K562 (cell line): ENCODE data around the gene C4BPB. TPM values are rescaled to one million over a fixed set of nuclear protein-coding genes. Genes with fewer than 3 reads are reported as not detected.

Experiments used
- ATAC-seq: fragments of 200-7000 bp; cut with Tn5 transposase; 3 replicates; pipeline ENCODE4 v1.9.1; 2020; ENCODE audit warnings: moderate library complexity
- BruUV-seq: library from RNA; stranded (reverse); fragments of 400-500 nt; replicated peaks from 2 replicates; lab custom pipeline; 2021; lab: Mats Ljungman, UMichigan
- CTCF ChIA-PET: fragments of 300-600 bp; formaldehyde crosslinking; extraction: SDS; loops from one replicate; lab custom pipeline; 2021; ENCODE audit warnings: low intra/inter-chr PET ratio; lab: Yijun Ruan, JAX
- POLR2A ChIA-PET: fragments of 300-600, 350-650 bp; sonication (Branson Sonifier 250); formaldehyde crosslinking; extraction: SDS; loops from one replicate; lab custom pipeline; 2021; ENCODE audit warnings: antibody characterized with exemption, inconsistent platforms; lab: Yijun Ruan, JAX
- DNase-seq, 4 experiments: peaks; one replicate each; pipeline versions ENCODE4 v3.0.0 to v3.0.0-alpha.2; 2011 to 2018; ENCODE audit warnings: low spot score in 3 of 4, mixed read lengths in 3 of 4; ENCODE audit errors: extremely low read depth in 1 of 4
- FAIRE-seq: peaks from 2 replicates; lab custom pipeline; 2011; peaks lifted over from hg19 to GRCh38; lab: Jason Lieb, UNC
- H2AFZ ChIP-seq: 2 replicates; pipeline ENCODE4 v1.6.0; 2011; ENCODE audit warnings: low read depth, low read length, control low read depth, inconsistent platforms
- H3K27ac ChIP-seq: fragments of 200-600 bp; 3 replicates; pipeline ENCODE4 v1.8.0; 2011; ENCODE audit warnings: low read depth, mild to moderate bottlenecking, control low read depth, inconsistent platforms, low read length, moderate library complexity, mixed read lengths; ENCODE audit errors: extremely low read depth
- H3K27me3 ChIP-seq, 2 experiments: fragments of 300-600 bp in 1 of 2; 2 replicates in 1 of 2; 3 replicates in 1 of 2; pipeline versions ENCODE4 v1.6.0 to v1.8.0; 2011; ENCODE audit warnings: inconsistent platforms in 2 of 2, low read length in 2 of 2, mild to moderate bottlenecking in 1 of 2, mixed read lengths in 1 of 2, moderate library complexity in 1 of 2; ENCODE audit not compliant: control insufficient read depth in 2 of 2, insufficient read depth in 2 of 2
- H3K36me3 ChIP-seq: fragments of 300-600 bp; 3 replicates; pipeline ENCODE4 v1.8.0; 2011; ENCODE audit warnings: mild to moderate bottlenecking, low read length, inconsistent platforms; ENCODE audit not compliant: control insufficient read depth, insufficient read depth
- H3K4me1 ChIP-seq, 2 experiments: fragments of 200-600 bp in 1 of 2; replicated peaks in 1 of 2; 2 replicates in 1 of 2; 3 replicates in 1 of 2; pipeline versions ENCODE4 v1.5.1 to v1.8.0; 2011; ENCODE audit warnings: inconsistent platforms in 2 of 2, low read length in 2 of 2, mild to moderate bottlenecking in 1 of 2, mixed read lengths in 1 of 2, moderate library complexity in 1 of 2; ENCODE audit not compliant: control insufficient read depth in 2 of 2, insufficient read depth in 2 of 2
- H3K4me2 ChIP-seq: 2 replicates; pipeline ENCODE4 v1.6.1; 2011; ENCODE audit warnings: low read length, control low read depth, inconsistent platforms, mixed read lengths; ENCODE audit not compliant: insufficient read depth
- H3K4me3 ChIP-seq: fragments of 200-600 bp; sonication (generic), shearing (Covaris generic); 2 replicates; pipeline ENCODE4 v1.5.1; 2016; ENCODE audit warnings: control low read depth, inconsistent platforms
- H3K79me2 ChIP-seq: fragments of 200-600 bp; 3 replicates; pipeline ENCODE4 v1.8.0; 2011; ENCODE audit warnings: low read length, inconsistent platforms; ENCODE audit not compliant: control insufficient read depth, insufficient read depth
- H3K9ac ChIP-seq, 2 experiments: 2 replicates each; pipeline versions ENCODE4 v1.6.0 to v1.6.1; 2011; ENCODE audit warnings: low read depth in 2 of 2, low read length in 2 of 2, control low read depth in 1 of 2, inconsistent platforms in 1 of 2, mild to moderate bottlenecking in 1 of 2, mixed read lengths in 1 of 2; ENCODE audit not compliant: insufficient read depth in 1 of 2
- H3K9me1 ChIP-seq: one replicate; pipeline ENCODE4 v1.6.0; 2011; ENCODE audit warnings: inconsistent platforms, mild to moderate bottlenecking, low read length, moderate library complexity; ENCODE audit not compliant: control insufficient read depth, insufficient read depth
- H3K9me3 ChIP-seq: replicated peaks from 2 replicates; pipeline ENCODE4 v1.5.1; 2011; ENCODE audit warnings: low read depth, low read length, inconsistent platforms; ENCODE audit not compliant: control insufficient read depth, insufficient read depth
- H4K20me1 ChIP-seq: replicated peaks from 2 replicates; pipeline ENCODE4 v1.6.1; 2011; ENCODE audit warnings: low read length, inconsistent platforms, mixed read lengths; ENCODE audit not compliant: control insufficient read depth, insufficient read depth
- CCNT2 ChIP-seq: IDR thresholded peaks from 2 replicates; pipeline ENCODE4 v1.6.1; 2011; ENCODE audit warnings: borderline replicate concordance, low read depth, mild to moderate bottlenecking, moderate library complexity, mixed read lengths, low read length; ENCODE audit not compliant: insufficient read length; ENCODE audit errors: extremely low read depth
- CHD2 ChIP-seq: IDR thresholded peaks from 2 replicates; pipeline ENCODE4 v1.6.1; 2011; ENCODE audit warnings: low read depth, low read length
- MAFF ChIP-seq: IDR thresholded peaks from 2 replicates; pipeline ENCODE4 v1.6.1; 2012; ENCODE audit warnings: low read length, improper control_type of control experiment
- ZBTB7A ChIP-seq: IDR thresholded peaks from 2 replicates; pipeline ENCODE4 v1.6.1; 2011; ENCODE audit warnings: low read depth, mild to moderate bottlenecking, low read length, moderate library complexity, borderline replicate concordance; ENCODE audit not compliant: control insufficient read depth
- ZNF134 ChIP-seq: fragments of 250-450 bp; sonication (Bioruptor Pico); conservative IDR thresholded peaks from 2 replicates; pipeline ENCODE4 v1.4.0; 2020
- WGBS: fragments of 100-300 bp; shearing (Covaris generic); methylation state at CpG from one replicate; pipeline ENCODE4 v1.1.6; 2016; ENCODE audit warnings: low coverage, mixed read lengths; ENCODE audit not compliant: insufficient coverage; ENCODE audit errors: missing lambda C conversion rate; 5-methylcytosine and 5-hydroxymethylcytosine counted together
- in situ Hi-C: fragments of 300-500 bp; cut with MboI; formaldehyde crosslinking; loops from 4 replicates; pipeline ENCODE4 v1.15.0; 2018; ENCODE audit warnings: inconsistent platforms, mixed read lengths
- intact Hi-C: fragments of 100-400 bp; cut with micrococcal nuclease; formaldehyde crosslinking; loops from 2 replicates; pipeline ENCODE4 v1.14.2; 2022
- polyA plus RNA-seq, 8 experiments: library from polyadenylated mRNA; depleted of rRNA in 4 of 8; stranded (reverse) in 5 of 8; unstranded in 3 of 8; fragments of >200 nt; fragmentation: Nextera tagmentation in 2 of 8; fragmentation: Illumina TruSeq in 1 of 8; extraction: Ambion mirVana in 2 of 8; extraction: Trizol in 1 of 8; gene quantifications; 2 replicates each; pipeline versions ENCODE4 v1.2.1 to v1.2.3, GENCODE V29; 2011 to 2014; ENCODE audit warnings: inconsistent platforms in 1 of 8, missing spikeins in 1 of 8
- total RNA-seq, 7 experiments: library from RNA; depleted of rRNA in 6 of 7; stranded (reverse); fragments of >200 nt in 6 of 7; fragmentation: Illumina TruSeq in 2 of 7; extraction: Trizol in 2 of 7; gene quantifications; 2 replicates each; pipeline versions ENCODE4 v1.2.1 to v1.2.3, GENCODE V29; 2011 to 2021; ENCODE audit warnings: low replicate concordance in 1 of 7
- TF ChIP-seq, protein P1 (sequence below), 2 experiments: fragments of 450-650 bp; IDR thresholded peaks; 2 replicates each; pipeline ENCODE4 v1.6.1; 2016
- TF ChIP-seq, protein P2 (sequence below): fragments of 450-650 bp; IDR thresholded peaks from 2 replicates; pipeline ENCODE4 v1.7.0; 2016; ENCODE audit warnings: borderline replicate concordance
- TF ChIP-seq, protein P3 (sequence below): sonication (generic); formaldehyde crosslinking; IDR thresholded peaks from 2 replicates; pipeline ENCODE4 v1.8.0; 2023; ENCODE audit warnings: mild to moderate bottlenecking, missing genetic modification reagents
- TF ChIP-seq, protein P4 (sequence below), 3 experiments: fragments of 200-800 bp in 1 of 3; sonication (Bioruptor generic) in 1 of 3; sonication (generic) in 1 of 3; formaldehyde crosslinking in 1 of 3; IDR thresholded peaks; 2 replicates each; pipeline versions ENCODE4 v1.6.1 to v1.8.0; 2016 to 2022; ENCODE audit warnings: mild to moderate bottlenecking in 2 of 3, missing compliant biosample characterization in 2 of 3, missing genetic modification characterization in 2 of 3, missing genetic modification reagents in 1 of 3

The C4BPB gene
- total and polyA plus RNA-seq, 9 of the 15 experiments (the other 6 are each of a cell fraction or from before 2014, with no cell fraction given) = not detected

DNA sequence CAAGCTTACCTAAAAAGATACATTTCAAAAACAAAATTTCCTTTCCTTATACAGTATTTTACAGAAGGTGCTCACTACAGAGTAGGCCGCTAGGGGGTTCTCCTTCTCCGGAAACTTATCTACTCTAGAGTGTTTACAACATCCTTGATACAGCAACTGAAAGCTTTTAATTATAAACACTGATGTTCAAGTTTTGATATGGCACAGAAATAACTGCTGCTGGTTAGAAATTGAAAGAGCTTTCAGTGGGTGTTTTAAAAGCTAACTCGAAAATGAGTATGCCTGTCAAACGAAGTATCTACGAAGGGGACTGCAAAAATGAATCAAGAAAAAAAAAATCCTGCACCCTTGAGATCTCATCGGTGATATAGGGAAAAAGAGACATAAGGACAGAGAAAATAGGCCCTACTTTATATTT lies 38.7 kb upstream of the C4BPB start (continued):
- TF ChIP-seq, protein P1, sequence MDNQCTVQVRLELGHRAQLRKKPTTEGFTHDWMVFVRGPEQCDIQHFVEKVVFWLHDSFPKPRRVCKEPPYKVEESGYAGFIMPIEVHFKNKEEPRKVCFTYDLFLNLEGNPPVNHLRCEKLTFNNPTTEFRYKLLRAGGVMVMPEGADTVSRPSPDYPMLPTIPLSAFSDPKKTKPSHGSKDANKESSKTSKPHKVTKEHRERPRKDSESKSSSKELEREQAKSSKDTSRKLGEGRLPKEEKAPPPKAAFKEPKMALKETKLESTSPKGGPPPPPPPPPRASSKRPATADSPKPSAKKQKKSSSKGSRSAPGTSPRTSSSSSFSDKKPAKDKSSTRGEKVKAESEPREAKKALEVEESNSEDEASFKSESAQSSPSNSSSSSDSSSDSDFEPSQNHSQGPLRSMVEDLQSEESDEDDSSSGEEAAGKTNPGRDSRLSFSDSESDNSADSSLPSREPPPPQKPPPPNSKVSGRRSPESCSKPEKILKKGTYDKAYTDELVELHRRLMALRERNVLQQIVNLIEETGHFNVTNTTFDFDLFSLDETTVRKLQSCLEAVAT (IDR thresholded peaks at IDR 0.05) = peak; percentile 45 to 79; a peak in 3 of 4 replicates
- TF ChIP-seq CCNT2 = peak; percentile 14
- TF ChIP-seq, protein P2, sequence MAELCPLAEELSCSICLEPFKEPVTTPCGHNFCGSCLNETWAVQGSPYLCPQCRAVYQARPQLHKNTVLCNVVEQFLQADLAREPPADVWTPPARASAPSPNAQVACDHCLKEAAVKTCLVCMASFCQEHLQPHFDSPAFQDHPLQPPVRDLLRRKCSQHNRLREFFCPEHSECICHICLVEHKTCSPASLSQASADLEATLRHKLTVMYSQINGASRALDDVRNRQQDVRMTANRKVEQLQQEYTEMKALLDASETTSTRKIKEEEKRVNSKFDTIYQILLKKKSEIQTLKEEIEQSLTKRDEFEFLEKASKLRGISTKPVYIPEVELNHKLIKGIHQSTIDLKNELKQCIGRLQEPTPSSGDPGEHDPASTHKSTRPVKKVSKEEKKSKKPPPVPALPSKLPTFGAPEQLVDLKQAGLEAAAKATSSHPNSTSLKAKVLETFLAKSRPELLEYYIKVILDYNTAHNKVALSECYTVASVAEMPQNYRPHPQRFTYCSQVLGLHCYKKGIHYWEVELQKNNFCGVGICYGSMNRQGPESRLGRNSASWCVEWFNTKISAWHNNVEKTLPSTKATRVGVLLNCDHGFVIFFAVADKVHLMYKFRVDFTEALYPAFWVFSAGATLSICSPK = peak; percentile 86; the same call in 1 of the 2 replicates
- no peak for TF ChIP-seq ZNF134 (CRISPR knock-in tag)

DNA sequence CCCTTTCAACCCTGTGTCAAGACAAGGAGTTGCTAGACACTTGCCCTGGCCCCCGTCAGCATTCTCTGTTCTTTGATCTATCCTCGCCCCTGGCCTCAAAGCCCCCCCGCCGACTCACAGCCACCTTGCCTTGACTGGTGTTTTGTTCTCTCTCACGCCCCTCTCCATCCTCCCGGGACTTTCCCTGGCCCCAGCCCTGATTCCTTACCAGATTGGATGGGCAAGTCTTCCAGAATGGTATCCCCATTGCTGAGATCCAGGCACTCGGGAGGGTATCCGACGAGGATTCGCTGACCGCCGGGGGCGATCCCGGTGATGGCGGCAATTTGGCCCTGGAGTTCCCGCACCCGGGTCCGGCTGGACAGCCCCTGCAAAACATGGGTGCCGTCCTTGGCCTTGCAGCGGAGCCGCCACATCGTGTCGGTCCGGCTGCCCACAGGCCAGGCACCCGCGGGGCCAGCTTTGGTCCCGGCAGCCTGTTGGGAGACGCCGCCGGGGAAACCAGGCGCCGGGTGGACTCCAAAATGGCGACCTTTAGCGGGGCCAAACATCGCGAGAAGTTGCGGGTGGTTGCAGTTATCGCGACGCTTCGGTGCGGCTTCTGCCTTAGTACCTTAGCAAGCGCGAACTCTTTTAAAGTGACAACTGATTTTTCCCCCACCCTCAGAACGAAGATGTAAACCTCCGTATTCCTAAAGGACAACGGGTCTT lies 38.0 kb upstream of the C4BPB start:
- intact Hi-C loops = loop anchor here (1.0 to 10.0 kb wide), 2 partner anchors 27 to 594 kb away; partner anchors contain the start of gene CR1L
- CTCF ChIA-PET = interaction anchor here (1.2 to 2.3 kb wide), 2 partner anchors 27 to 116 kb away, joined by 3 to 17 read pairs; no protein-coding TSS in a partner anchor
- H2AFZ ChIP-seq = peak overlapping the region; percentile 98
- TF ChIP-seq ZBTB7A (peak; percentile 50; the same call in 1 of the 2 replicates), CHD2 (peak; percentile 98), MAFF (peak; percentile 53; the same call in 1 of the 2 replicates)
- TF ChIP-seq, protein P3, sequence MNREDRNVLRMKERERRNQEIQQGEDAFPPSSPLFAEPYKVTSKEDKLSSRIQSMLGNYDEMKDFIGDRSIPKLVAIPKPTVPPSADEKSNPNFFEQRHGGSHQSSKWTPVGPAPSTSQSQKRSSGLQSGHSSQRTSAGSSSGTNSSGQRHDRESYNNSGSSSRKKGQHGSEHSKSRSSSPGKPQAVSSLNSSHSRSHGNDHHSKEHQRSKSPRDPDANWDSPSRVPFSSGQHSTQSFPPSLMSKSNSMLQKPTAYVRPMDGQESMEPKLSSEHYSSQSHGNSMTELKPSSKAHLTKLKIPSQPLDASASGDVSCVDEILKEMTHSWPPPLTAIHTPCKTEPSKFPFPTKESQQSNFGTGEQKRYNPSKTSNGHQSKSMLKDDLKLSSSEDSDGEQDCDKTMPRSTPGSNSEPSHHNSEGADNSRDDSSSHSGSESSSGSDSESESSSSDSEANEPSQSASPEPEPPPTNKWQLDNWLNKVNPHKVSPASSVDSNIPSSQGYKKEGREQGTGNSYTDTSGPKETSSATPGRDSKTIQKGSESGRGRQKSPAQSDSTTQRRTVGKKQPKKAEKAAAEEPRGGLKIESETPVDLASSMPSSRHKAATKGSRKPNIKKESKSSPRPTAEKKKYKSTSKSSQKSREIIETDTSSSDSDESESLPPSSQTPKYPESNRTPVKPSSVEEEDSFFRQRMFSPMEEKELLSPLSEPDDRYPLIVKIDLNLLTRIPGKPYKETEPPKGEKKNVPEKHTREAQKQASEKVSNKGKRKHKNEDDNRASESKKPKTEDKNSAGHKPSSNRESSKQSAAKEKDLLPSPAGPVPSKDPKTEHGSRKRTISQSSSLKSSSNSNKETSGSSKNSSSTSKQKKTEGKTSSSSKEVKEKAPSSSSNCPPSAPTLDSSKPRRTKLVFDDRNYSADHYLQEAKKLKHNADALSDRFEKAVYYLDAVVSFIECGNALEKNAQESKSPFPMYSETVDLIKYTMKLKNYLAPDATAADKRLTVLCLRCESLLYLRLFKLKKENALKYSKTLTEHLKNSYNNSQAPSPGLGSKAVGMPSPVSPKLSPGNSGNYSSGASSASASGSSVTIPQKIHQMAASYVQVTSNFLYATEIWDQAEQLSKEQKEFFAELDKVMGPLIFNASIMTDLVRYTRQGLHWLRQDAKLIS (CRISPR knock-in tag) = 0 out of 2 replicates have a peak, but pooled peaks have one; percentile 5
- TF ChIP-seq, protein P4, sequence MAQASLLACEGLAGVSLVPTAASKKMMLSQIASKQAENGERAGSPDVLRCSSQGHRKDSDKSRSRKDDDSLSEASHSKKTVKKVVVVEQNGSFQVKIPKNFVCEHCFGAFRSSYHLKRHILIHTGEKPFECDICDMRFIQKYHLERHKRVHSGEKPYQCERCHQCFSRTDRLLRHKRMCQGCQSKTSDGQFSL (CRISPR knock-in tag; IDR thresholded peaks at IDR 0.05) = peak; percentile 75
- TF ChIP-seq, protein P4 (tag; IDR thresholded peaks at IDR 0.05) = peak in 1 of 2 experiments; percentile 48; a peak in 1 of 4 replicates

More for the DNA sequence above, 38.0 kb upstream of the C4BPB start:
- Histone ChIP-seq H3K27ac (peak overlapping the region; percentile 94), H3K27me3 (no peaks in the 10 kb centered on the region), H3K9ac (peak overlapping the region; percentile 96 to 98), H3K4me3 (peak overlapping the region; percentile 92), H3K4me2 (peak overlapping the region; percentile 99), H3K79me2 (peaks cover 73% of the 10 kb centered on the region), H3K36me3 (peaks cover 44% of the 10 kb centered on the region), H3K9me3 (no peaks in the 10 kb centered on the region), H4K20me1 (peaks cover 16% of the 10 kb centered on the region), H3K9me1 (no peaks in the 10 kb centered on the region), H3K4me1 (peaks cover 14 to 59% of the 10 kb centered on the region in 2 experiments)
- DNase-seq = peak; percentile 88 to 98 (median 91)
- no TSS peak for BruUV-seq
- POLR2A ChIA-PET = interaction anchor here (0.6 to 9.8 kb wide), 7 partner anchors 11 to 416 kb away, joined by 3 to 104 read pairs (median 3); partner anchors contain the start of genes C1orf116 and DYRK3
- in situ Hi-C loops = no loop called here
- under 1% methylated on average over 47 of the region's 47 CpGs for WGBS
- peak; percentile 72 for ATAC-seq
- FAIRE-seq = peak; percentile 83
